H9 (cell line): ENCODE data around the gene LPCAT1. TPM values are rescaled to one million over a fixed set of nuclear protein-coding genes. Genes with fewer than 3 reads are reported as not detected.

Experiments
- DNase-seq: peaks from one replicate; pipeline ENCODE4 v3.0.0-alpha.2; 2017
- H2AFZ ChIP-seq: one replicate; pipeline ENCODE4 v1.6.1; 2013; ENCODE audit warnings: mild to moderate bottlenecking, low read length, control low read depth, moderate library complexity
- H2AK5ac ChIP-seq: 2 replicates; pipeline ENCODE4 v1.6.1; 2013; ENCODE audit warnings: low read length, control low read depth, mixed read lengths; ENCODE audit not compliant: insufficient read length
- H2BK120ac ChIP-seq: one replicate; pipeline ENCODE4 v1.6.1; 2013; ENCODE audit warnings: low read depth, mild to moderate bottlenecking, low read length, control low read depth, inconsistent platforms; ENCODE audit not compliant: poor library complexity, severe bottlenecking
- H2BK12ac ChIP-seq: 2 replicates; pipeline ENCODE4 v1.6.1; 2013; ENCODE audit warnings: low read length, control low read depth, mixed read lengths, low read depth; ENCODE audit not compliant: insufficient read length
- H2BK15ac ChIP-seq: 2 replicates; pipeline ENCODE4 v1.6.1; 2013; ENCODE audit warnings: low read depth, low read length, control low read depth
- H2BK20ac ChIP-seq: one replicate; pipeline ENCODE4 v1.6.1; 2013; ENCODE audit warnings: low read depth, mild to moderate bottlenecking, low read length, control low read depth, inconsistent platforms; ENCODE audit not compliant: poor library complexity, severe bottlenecking
- H2BK5ac ChIP-seq: 2 replicates; pipeline ENCODE4 v1.6.1; 2013; ENCODE audit warnings: low read length, control low read depth, mixed read lengths; ENCODE audit not compliant: insufficient read length
- H3K14ac ChIP-seq: 2 replicates; pipeline ENCODE4 v1.6.1; 2013; ENCODE audit warnings: low read length, control low read depth; ENCODE audit not compliant: insufficient read depth
- H3K18ac ChIP-seq: 2 replicates; pipeline ENCODE4 v1.6.1; 2013; ENCODE audit warnings: low read depth, mild to moderate bottlenecking, mixed read lengths, low read length, control low read depth; ENCODE audit not compliant: insufficient read length
- H3K23ac ChIP-seq: 2 replicates; pipeline ENCODE4 v1.6.1; 2013; ENCODE audit warnings: low read length, control low read depth, mixed read lengths, low read depth; ENCODE audit not compliant: insufficient read length
- H3K23me2 ChIP-seq: 2 replicates; pipeline ENCODE4 v1.6.1; 2013; ENCODE audit warnings: low read depth, mild to moderate bottlenecking, mixed read lengths, low read length, control low read depth; ENCODE audit not compliant: insufficient read length, poor library complexity, severe bottlenecking
- H3K27ac ChIP-seq: 2 replicates; pipeline ENCODE4 v1.5.1; 2013; ENCODE audit warnings: low read length, control low read depth, mixed read lengths, low read depth; ENCODE audit not compliant: insufficient read length
- H3K27me3 ChIP-seq: 2 replicates; pipeline ENCODE4 v1.6.1; 2013; ENCODE audit warnings: low read length, control low read depth, inconsistent platforms; ENCODE audit not compliant: insufficient read depth
- H3K4ac ChIP-seq: 2 replicates; pipeline ENCODE4 v1.6.1; 2013; ENCODE audit warnings: low read depth, mild to moderate bottlenecking, control low read depth, inconsistent platforms, low read length, moderate library complexity
- H3K4me1 ChIP-seq: 2 replicates; pipeline ENCODE4 v1.6.1; 2013; ENCODE audit warnings: low read length, control low read depth, inconsistent platforms; ENCODE audit not compliant: insufficient read depth
- H3K4me2 ChIP-seq: 2 replicates; pipeline ENCODE4 v1.6.1; 2013; ENCODE audit warnings: low read length, control low read depth, mixed read lengths; ENCODE audit not compliant: insufficient read length, insufficient read depth
- H3K56ac ChIP-seq: 2 replicates; pipeline ENCODE4 v1.6.1; 2013; ENCODE audit warnings: low read depth, mild to moderate bottlenecking, mixed read lengths, low read length, control low read depth; ENCODE audit not compliant: insufficient read length
- H3K79me1 ChIP-seq: 2 replicates; pipeline ENCODE4 v1.6.1; 2013; ENCODE audit warnings: low read depth, mild to moderate bottlenecking, moderate library complexity, low read length, control low read depth, inconsistent platforms; ENCODE audit not compliant: insufficient read depth, poor library complexity, severe bottlenecking
- H3K79me2 ChIP-seq: 2 replicates; pipeline ENCODE4 v1.6.1; 2013; ENCODE audit warnings: low read length, control low read depth, inconsistent platforms; ENCODE audit not compliant: insufficient read depth
- H3K9ac ChIP-seq: 2 replicates; pipeline ENCODE4 v1.6.1; 2013; ENCODE audit warnings: low read length, control low read depth, mixed read lengths; ENCODE audit not compliant: insufficient read length; ENCODE audit errors: extremely low read depth
- H3K9me3 ChIP-seq: one replicate; pipeline ENCODE4 v1.6.1; 2013; ENCODE audit warnings: low read depth, low read length, inconsistent platforms; ENCODE audit not compliant: control insufficient read depth
- H3T11ph ChIP-seq: one replicate; pipeline ENCODE4 v1.6.1; 2013; ENCODE audit warnings: mild to moderate bottlenecking, low read length, control low read depth, inconsistent platforms
- H4K20me1 ChIP-seq: one replicate; pipeline ENCODE4 v1.6.1; 2013; ENCODE audit not compliant: control insufficient read depth, insufficient read length, insufficient read depth
- H4K5ac ChIP-seq: 2 replicates; pipeline ENCODE4 v1.6.1; 2013; ENCODE audit warnings: low read depth, mild to moderate bottlenecking, mixed read lengths, low read length, control low read depth; ENCODE audit not compliant: insufficient read length
- H4K8ac ChIP-seq: replicated peaks from 2 replicates; pipeline ENCODE4 v1.6.1; 2013; ENCODE audit warnings: low read length, control low read depth, mixed read lengths, low read depth; ENCODE audit not compliant: insufficient read length
- H4K91ac ChIP-seq: 2 replicates; pipeline ENCODE4 v1.6.1; 2013; ENCODE audit warnings: low read depth, mild to moderate bottlenecking, moderate library complexity, mixed read lengths, low read length, control low read depth; ENCODE audit not compliant: insufficient read length
- H3K27ac Mint-ChIP-seq, 3 experiments: 2 replicates in 2 of 3; 3 replicates in 1 of 3; pipeline ENCODE4 v1.8.0; 2020 to 2021; ENCODE audit warnings: mixed read lengths in 3 of 3, mild to moderate bottlenecking in 1 of 3, moderate library complexity in 1 of 3
- H3K27me3 Mint-ChIP-seq: 2 replicates; pipeline ENCODE4 v1.8.0; 2021; ENCODE audit warnings: low read depth, mild to moderate bottlenecking, moderate library complexity, mixed read lengths
- H3K36me3 Mint-ChIP-seq, 3 experiments: 2 replicates in 2 of 3; 3 replicates in 1 of 3; pipeline ENCODE4 v1.8.0; 2020 to 2021; ENCODE audit warnings: low read depth in 3 of 3, mixed read lengths in 3 of 3; ENCODE audit not compliant: insufficient read depth in 1 of 3
- H3K4me1 Mint-ChIP-seq, 2 experiments: 2 replicates each; pipeline ENCODE4 v1.8.0; 2020; ENCODE audit warnings: mixed read lengths in 2 of 2
- H3K4me3 Mint-ChIP-seq, 2 experiments: 2 replicates in 1 of 2; 3 replicates in 1 of 2; pipeline ENCODE4 v1.8.0; 2020 to 2021; ENCODE audit warnings: mild to moderate bottlenecking in 2 of 2, mixed read lengths in 2 of 2, moderate library complexity in 1 of 2
- H3K9me3 Mint-ChIP-seq, 2 experiments: 2 replicates in 1 of 2; 3 replicates in 1 of 2; pipeline ENCODE4 v1.8.0; 2020; ENCODE audit warnings: mild to moderate bottlenecking in 2 of 2, mixed read lengths in 2 of 2, moderate library complexity in 1 of 2
- CTCF ChIP-seq: fragments of 200-600 bp; sonication (generic); conservative IDR thresholded peaks from 3 replicates; pipeline ENCODE4 v1.8.0; 2021; ENCODE audit warnings: antibody characterized with exemption, mild to moderate bottlenecking
- WGBS: extraction: QIAGEN DNeasy Blood & Tissue Kit; methylation state at CpG from one replicate; pipeline ENCODE4 v1.1.7; 2013; ENCODE audit warnings: missing lambda C conversion rate, low lambda C conversion rate, mixed read lengths; ENCODE audit not compliant: insufficient read length; ENCODE audit errors: extremely low coverage; 5-methylcytosine and 5-hydroxymethylcytosine counted together
- total RNA-seq: library from RNA; stranded (reverse); gene quantifications from 2 replicates; pipeline ENCODE4 v1.2.1, GENCODE V29; 2021

LPCAT1 gene
- total RNA-seq, 1 experiment from 2014 or later, result 231 TPM

- H4K5ac ChIP-seq, result no peak overlapping the region
- no peak overlapping the region for H3K27ac ChIP-seq
- no peak overlapping the region for H3K18ac ChIP-seq
- no peak overlapping the region for H2AK5ac ChIP-seq
- no CpG with 5 or more reads among the region's 15 CpGs for WGBS
- Mint-ChIP-seq H3K36me3 (peaks cover 23 to 77% (median 72%) of the 10 kb centered on the region in 3 experiments; a peak in 6 of 7 replicates), H3K9me3 (no peaks in the 10 kb centered on the region), H3K4me3 (no peak overlapping the region), H3K4me1 (peaks cover 0 to under 1% of the 10 kb centered on the region in 2 experiments; a peak in 2 of 4 replicates), H3K27ac (no peak overlapping the region), H3K27me3 (no peaks in the 10 kb centered on the region)
- H3K9ac ChIP-seq, result no peak overlapping the region
- no peaks in the 10 kb centered on the region for H3K79me2 ChIP-seq
- no peak overlapping the region for H2BK20ac ChIP-seq
- H2BK12ac ChIP-seq, result no peak overlapping the region
- no peak overlapping the region for H4K91ac ChIP-seq
- no peaks in the 10 kb centered on the region for H3K9me3 ChIP-seq
- no peak overlapping the region for H3K56ac ChIP-seq
- H2BK5ac ChIP-seq, result no peak overlapping the region
- H3K4ac ChIP-seq, result no peak overlapping the region
- no peaks in the 10 kb centered on the region for H3K27me3 ChIP-seq
- no peak for TF ChIP-seq CTCF
- H3K23me2 ChIP-seq, result no peaks in the 10 kb centered on the region
- H2BK120ac ChIP-seq, result no peak overlapping the region
- H3K4me1 ChIP-seq, result no peaks in the 10 kb centered on the region
- H3K23ac ChIP-seq, result no peak overlapping the region
- no peak for DNase-seq
- no peak overlapping the region for H3K4me2 ChIP-seq
- H4K8ac ChIP-seq, result no peak overlapping the region
- no peaks in the 10 kb centered on the region for H3K79me1 ChIP-seq
- H3K14ac ChIP-seq, result no peak overlapping the region
- H2BK15ac ChIP-seq, result no peak overlapping the region
- H3T11ph ChIP-seq, result no peak overlapping the region
- no peak overlapping the region for H2AFZ ChIP-seq
- peaks cover 2% of the 10 kb centered on the region for H4K20me1 ChIP-seq
Observed at GRCh38 chr5:1485579-1486118, 38.1 kb downstream of the LPCAT1 start.
